Measurements from ENCODE around the gene FDPS. TPM values are rescaled to one million over a fixed set of nuclear protein-coding genes. Genes with fewer than 3 reads are reported as not detected.

Gene FDPS
- total RNA-seq (2021; ENCODE audit: unreplicated experiment), result 269 TPM
- polyA plus RNA-seq (2012), result 210 and 268 TPM in 2 replicates
- Bru-seq, nascent RNA, result percentile 91 among the genes with signal in this experiment
- percentile 94 among the genes with signal in this experiment for BruChase-seq, experiment 1, labeled RNA remaining after a 6-hour chase
- BruChase-seq, experiment 2, labeled RNA remaining after a 2-hour chase, result percentile 95 among the genes with signal in this experiment
- long read RNA-seq, transcript FDPS-206 (10 exons, 1,178 nt), result minor isoform, 45 of 215 reads
- long read RNA-seq, transcript FDPS-203 (10 exons, 1,256 nt), result major isoform, 80 of 215 reads
- long read RNA-seq, partial matches to known transcripts, result 33 of 215 reads
- long read RNA-seq, other reads (novel, unspliced or antisense), result 44 of 215 reads

GRCh38 chr1:155308493-155309422 lies at the start of gene FDPS:
TSS of gene FDPS (plus strand) at chr1:155308866. CDS start at chr1:155309790, 924 bp downstream.
- ChIA-PET CTCF (interaction anchor here (0.6 to 1.9 kb wide), 3 partner anchors 15 to 58 kb away, joined by 3 to 12 read pairs (median 7); partner anchors contain the start of gene CLK2), RAD21 (ENCODE audit: low non-redundant PET in 1 of 2, low total read pairs in 2 of 2, uncharacterized antibody in 2 of 2, unreplicated experiment in 2 of 2) (interaction anchor here in 1 of 2 experiments (1.4 kb wide), 1 partner anchor 31 kb away, joined by 8 read pairs; no protein-coding TSS in a partner anchor), POLR2A (interaction anchor here (0.6 to 1.4 kb wide), 4 partner anchors 15 to 34 kb away, joined by 3 to 5 read pairs (median 4); partner anchors contain the start of gene HCN3)
- DNase-seq (ENCODE audit: low read depth, low spot score) (peak; percentile 96), ATAC-seq (peak; percentile 96)
- peak within 1 kb of the TSS; percentile 88 for H3K27ac ChIP-seq (ENCODE audit: low read depth, low read length)
- H3K9me2 ChIP-seq (ENCODE audit: insufficient read depth), result no peaks in the 10 kb centered on the region
- BruUV-seq (replicated peaks), result TSS peak; percentile 94
- H3K27me3 ChIP-seq (ENCODE audit: insufficient read depth, low read length), result no peaks in the 10 kb centered on the region
- no peaks in the 10 kb centered on the region for H3K9me3 ChIP-seq (ENCODE audit: control insufficient read depth in 1 of 2, insufficient read depth in 1 of 2, low read depth in 1 of 2, low read length in 2 of 2)
- H4K20me1 ChIP-seq (ENCODE audit: insufficient read depth), result no peaks in the 10 kb centered on the region
- peaks cover 47% of the 10 kb centered on the region for H3K79me2 ChIP-seq (ENCODE audit: insufficient read depth, low read length)
- peaks cover 0 to 17% of the 10 kb centered on the region in 2 experiments; a peak in 2 of 4 replicates for H3K36me3 ChIP-seq (ENCODE audit: control insufficient read depth in 1 of 2, insufficient read depth in 2 of 2, low read length in 2 of 2)
- peak within 1 kb of the TSS; percentile 96 for H3K9ac ChIP-seq (ENCODE audit: low read length)
- intact Hi-C loops (cut with micrococcal nuclease), result loop anchor here (5.0 kb wide), 1 partner anchor 56 kb away; no protein-coding TSS in a partner anchor
- no peak within 1 kb of the TSS for H2AFZ ChIP-seq (ENCODE audit: low read depth, low read length, poor library complexity, severe bottlenecking)
- peaks cover 8 to 26% of the 10 kb centered on the region in 2 experiments; a peak in 3 of 4 replicates for H3K4me1 ChIP-seq (ENCODE audit: control insufficient read depth in 1 of 2, insufficient read depth in 2 of 2, low read length in 2 of 2)
- H3K4me2 ChIP-seq (ENCODE audit: low read length), result peak within 1 kb of the TSS; percentile 89
- H3K4me3 ChIP-seq (replicated peaks in 1 of 2; ENCODE audit: low read depth in 1 of 2, low read length in 2 of 2), result peak within 1 kb of the TSS; percentile 82 to 99
- TF ChIP-seq ZFX (IDR thresholded peaks at IDR 0.05) (peak; percentile 63; the same call in 1 of the 2 replicates), ZBTB33 (IDR thresholded peaks at IDR 0.05; ENCODE audit: extremely low read depth, insufficient replicate concordance, low read length) (peak; percentile 96), EGR1 (IDR thresholded peaks at IDR 0.05; ENCODE audit: low read depth) (no peak), EZH2phosphoT487 (IDR thresholded peaks at IDR 0.05; ENCODE audit: borderline replicate concordance) (no peak), POLR2AphosphoS5 (IDR thresholded peaks at IDR 0.05; ENCODE audit: low read depth, low read length) (peak; percentile 86), YY1 (IDR thresholded peaks at IDR 0.05; ENCODE audit: extremely low read depth, insufficient replicate concordance, low read depth, low read length) (peak; percentile 23), SRF (IDR thresholded peaks at IDR 0.05; ENCODE audit: low read depth) (no peak; the same call in 1 of the 2 replicates), CEBPB (IDR thresholded peaks at IDR 0.05; ENCODE audit: low read depth) (no peak), TCF7L2 (IDR thresholded peaks at IDR 0.05; ENCODE audit: borderline replicate concordance, extremely low read depth, insufficient read depth, insufficient read length) (peak; percentile 50), EZH2 (IDR thresholded peaks at IDR 0.05) (no peak), SIN3A (IDR thresholded peaks at IDR 0.05; ENCODE audit: low read depth) (peak; percentile 83), REST (IDR thresholded peaks at IDR 0.05; ENCODE audit: low read depth) (no peak), MAX (IDR thresholded peaks at IDR 0.05) (peak; percentile 75; the same call in 1 of the 2 replicates), POLR2A (IDR thresholded peaks at IDR 0.05; ENCODE audit: borderline replicate concordance, extremely low read depth, insufficient read depth, insufficient read length) (peak; percentile 95), ELF1 (IDR thresholded peaks at IDR 0.05; ENCODE audit: borderline replicate concordance, low read depth) (peak; percentile 84; the same call in 1 of the 2 replicates), RAD21 (IDR thresholded peaks at IDR 0.05; ENCODE audit: low read depth) (no peak), SP1 (IDR thresholded peaks at IDR 0.05; ENCODE audit: low read depth) (peak; percentile 99), ZNF274 (IDR thresholded peaks at IDR 0.05; ENCODE audit: low read depth, low read length) (no peak), JUND (IDR thresholded peaks at IDR 0.05) (no peak)
